Colonic mucosa (tissue), 4 donors: Measurements from ENCODE around the gene MYL7. TPM values are rescaled to one million over a fixed set of nuclear protein-coding genes. Genes with fewer than 3 reads are reported as not detected.
A peak's percentile ranks its signal among the peaks of the same experiment; 100 is the strongest.

ENCODE experiments used
- DNase-seq: peaks from one replicate; pipeline ENCODE4 v3.0.0-alpha.2; 2020
- H3K27ac ChIP-seq: fragments of 200-600 bp; one replicate; pipeline ENCODE4 v1.8.0; 2021
- H3K27me3 ChIP-seq: fragments of 200-600 bp; one replicate; pipeline ENCODE4 v1.8.0; 2021
- H3K36me3 ChIP-seq: fragments of 200-600 bp; one replicate; pipeline ENCODE4 v1.8.0; 2021
- H3K4me1 ChIP-seq: fragments of 200-600 bp; one replicate; pipeline ENCODE4 v1.8.0; 2021; ENCODE audit warnings: mild to moderate bottlenecking
- H3K4me3 ChIP-seq: fragments of 200-600 bp; one replicate; pipeline ENCODE4 v1.8.0; 2021
- H3K9ac ChIP-seq, 2 donors: one replicate each; pipeline ENCODE4 v1.7.0; 2013; ENCODE audit warnings: control low read depth in 2 of 2, low read depth in 2 of 2, low read length in 2 of 2
- H3K9me3 ChIP-seq: fragments of 200-600 bp; one replicate; pipeline ENCODE4 v1.8.0; 2021
- intact Hi-C: fragments of 100-400 bp; cut with DNase I; formaldehyde crosslinking; loops from one replicate; pipeline ENCODE4 v1.14.1; 2022
- total RNA-seq, 2 donors: library from RNA; stranded (reverse); fragmentation: NEBNext Ultra II Directional in 1 of 2; extraction: Animal tissue kit (Norgen Biotek cat#: 25700) in 1 of 2; gene quantifications; one replicate each; pipeline ENCODE4 v1.2.1, GENCODE V29; 2021
- TF ChIP-seq, protein P1 (sequence below): fragments of 200-600 bp; IDR thresholded peaks from one replicate; pipeline ENCODE4 v1.8.0; 2022; ENCODE audit warnings: antibody characterized with exemption, mild to moderate bottlenecking
- donor health status: healthy.
- donor health status: DM: no; HTN: no; CAD: no.
- donor health status: DM: no; HTN: no; CAD: no.

Gene MYL7
- total RNA-seq, 2 donors from 2014 or later: 2.2 TPM; not detected in 1

DNA sequence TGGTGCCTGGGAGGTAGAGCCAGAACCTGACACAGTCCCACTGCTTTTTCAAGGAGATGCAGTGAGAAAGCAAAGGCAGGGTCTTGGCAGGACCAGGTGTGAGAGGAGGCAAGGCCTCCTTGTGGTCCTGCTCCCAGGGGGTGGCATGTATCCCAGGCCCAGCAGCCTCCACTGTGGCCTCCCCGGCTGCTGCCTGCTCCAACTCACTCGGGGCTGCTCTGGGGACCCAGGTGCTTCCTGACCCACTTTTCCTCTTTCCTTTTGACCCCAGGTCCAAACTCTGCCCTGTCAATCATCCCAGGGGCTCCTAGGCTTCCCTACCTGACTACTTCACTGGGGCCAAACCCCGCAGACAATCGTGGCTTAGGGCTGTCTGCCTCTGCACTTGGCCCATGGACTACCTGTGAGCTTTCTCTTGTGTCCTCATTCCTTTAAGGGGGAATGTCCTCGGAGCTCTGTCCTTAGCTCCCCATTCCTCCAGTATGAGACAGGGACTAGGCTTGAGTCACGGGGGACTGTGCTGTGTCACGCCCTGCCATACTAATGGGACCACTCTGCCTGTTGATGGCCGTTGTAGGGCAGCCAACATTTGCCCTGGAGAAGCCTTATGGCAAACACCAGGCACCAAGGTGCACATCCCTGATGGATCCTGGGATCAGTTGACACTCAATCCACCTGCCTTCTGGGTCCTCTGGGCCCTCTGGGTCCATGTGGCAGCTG lies 38.1 kb downstream of the MYL7 start:
- peak overlapping the region; percentile 40 for H3K27ac ChIP-seq
- intact Hi-C loops: no loop called here
- peaks cover 11% of the 10 kb centered on the region for H3K27me3 ChIP-seq
- no peak for DNase-seq
- no peaks in the 10 kb centered on the region for H3K9me3 ChIP-seq
- TF ChIP-seq, protein P1, sequence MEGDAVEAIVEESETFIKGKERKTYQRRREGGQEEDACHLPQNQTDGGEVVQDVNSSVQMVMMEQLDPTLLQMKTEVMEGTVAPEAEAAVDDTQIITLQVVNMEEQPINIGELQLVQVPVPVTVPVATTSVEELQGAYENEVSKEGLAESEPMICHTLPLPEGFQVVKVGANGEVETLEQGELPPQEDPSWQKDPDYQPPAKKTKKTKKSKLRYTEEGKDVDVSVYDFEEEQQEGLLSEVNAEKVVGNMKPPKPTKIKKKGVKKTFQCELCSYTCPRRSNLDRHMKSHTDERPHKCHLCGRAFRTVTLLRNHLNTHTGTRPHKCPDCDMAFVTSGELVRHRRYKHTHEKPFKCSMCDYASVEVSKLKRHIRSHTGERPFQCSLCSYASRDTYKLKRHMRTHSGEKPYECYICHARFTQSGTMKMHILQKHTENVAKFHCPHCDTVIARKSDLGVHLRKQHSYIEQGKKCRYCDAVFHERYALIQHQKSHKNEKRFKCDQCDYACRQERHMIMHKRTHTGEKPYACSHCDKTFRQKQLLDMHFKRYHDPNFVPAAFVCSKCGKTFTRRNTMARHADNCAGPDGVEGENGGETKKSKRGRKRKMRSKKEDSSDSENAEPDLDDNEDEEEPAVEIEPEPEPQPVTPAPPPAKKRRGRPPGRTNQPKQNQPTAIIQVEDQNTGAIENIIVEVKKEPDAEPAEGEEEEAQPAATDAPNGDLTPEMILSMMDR: no peak
- H3K4me1 ChIP-seq: no peaks in the 10 kb centered on the region
- no peaks in the 10 kb centered on the region for H3K36me3 ChIP-seq
- no peak overlapping the region for H3K4me3 ChIP-seq
- peak overlapping the region in 1 of 2 donors; percentile 6 for H3K9ac ChIP-seq

DNA sequence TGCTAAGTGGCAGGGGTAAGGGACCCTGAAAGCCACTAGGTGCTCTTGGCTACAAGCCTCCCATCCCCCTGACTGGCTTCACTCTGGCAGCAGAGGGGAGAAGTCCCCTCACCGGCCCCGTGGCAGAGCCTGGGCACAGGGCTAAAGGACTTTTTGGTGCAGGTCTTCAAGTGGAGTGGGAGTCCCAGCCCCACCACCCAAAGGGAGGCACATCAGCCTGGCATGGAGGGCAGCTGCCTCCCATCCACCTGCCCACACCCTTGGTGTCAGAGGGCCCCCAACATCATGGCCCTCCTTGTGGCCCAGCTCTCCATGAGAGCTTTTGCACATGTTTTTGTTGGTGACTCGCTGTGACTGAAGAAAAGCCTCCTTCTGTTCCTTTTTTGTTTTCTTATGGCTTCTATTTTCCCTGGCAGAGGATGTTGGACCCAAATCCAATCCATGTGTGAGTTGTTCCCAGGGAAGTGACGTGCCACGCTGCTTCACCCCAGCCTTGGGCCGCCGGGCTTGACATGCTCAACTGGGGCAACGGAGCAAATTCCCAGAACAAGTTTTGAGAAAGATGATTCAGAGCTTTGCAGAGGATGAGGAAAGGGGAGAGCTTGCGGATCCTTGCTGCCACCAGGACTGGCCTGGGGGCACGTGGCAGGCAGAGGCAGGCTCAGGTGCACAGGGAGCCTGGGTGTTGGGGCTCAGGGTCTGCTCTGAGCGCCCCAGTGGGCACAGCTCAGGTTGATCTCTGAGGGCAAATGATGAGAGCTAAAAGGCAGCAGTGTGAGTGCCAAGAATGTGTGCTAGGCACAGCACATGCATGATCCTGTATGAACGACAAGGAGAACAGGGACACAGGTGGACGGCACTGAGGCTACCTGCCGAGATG lies 38.9 kb downstream of the MYL7 start:
- H3K36me3 ChIP-seq: no peaks in the 10 kb centered on the region
- TF ChIP-seq, protein P1: no peak
- no peak overlapping the region for H3K9ac ChIP-seq
- DNase-seq: no peak
- H3K27ac ChIP-seq: no peak overlapping the region
- H3K4me3 ChIP-seq: no peak overlapping the region
- peaks cover 11% of the 10 kb centered on the region for H3K27me3 ChIP-seq
- no peaks in the 10 kb centered on the region for H3K9me3 ChIP-seq
- intact Hi-C loops: no loop called here
- no peaks in the 10 kb centered on the region for H3K4me1 ChIP-seq

DNA sequence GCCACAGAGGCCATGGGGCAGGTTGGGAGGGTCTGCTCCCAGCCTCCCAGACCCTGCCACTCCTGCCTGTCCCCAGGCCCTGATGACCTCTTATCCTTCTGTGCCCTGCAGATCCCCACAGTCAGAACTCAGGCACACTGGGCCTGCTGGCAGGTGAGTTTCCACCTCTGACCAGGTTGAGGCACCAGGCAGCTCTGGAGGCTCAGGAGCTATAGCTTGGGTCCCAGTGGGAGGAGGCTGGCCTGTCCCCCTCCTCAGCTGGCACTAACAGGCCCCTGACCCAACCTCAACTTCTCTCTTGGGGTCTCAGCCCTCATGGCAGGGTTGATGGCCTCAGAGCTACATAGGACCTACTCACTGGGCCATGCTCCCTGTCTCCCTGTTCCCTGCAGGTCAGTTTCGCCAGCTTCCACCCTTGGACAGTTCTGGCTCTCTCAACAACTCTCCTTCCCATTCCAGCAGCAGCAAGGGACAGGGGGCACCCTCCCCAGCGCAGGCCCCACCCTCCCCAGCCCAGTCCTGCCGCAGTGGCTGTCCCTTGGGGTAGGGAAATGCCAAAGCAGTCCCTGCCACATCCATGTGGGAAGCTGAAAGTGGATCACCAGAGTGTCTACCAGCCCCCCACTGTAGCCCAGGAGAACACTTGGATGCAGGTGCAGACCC lies 39.7 kb downstream of the MYL7 start:
- Histone ChIP-seq H3K27me3 (peaks cover 11% of the 10 kb centered on the region), H3K9ac (peak overlapping the region in 1 of 2 donors; percentile 43), H3K27ac (peak overlapping the region; percentile 61), H3K4me1 (no peaks in the 10 kb centered on the region), H3K9me3 (no peaks in the 10 kb centered on the region), H3K36me3 (no peaks in the 10 kb centered on the region), H3K4me3 (no peak overlapping the region)
- DNase-seq: no peak
- TF ChIP-seq, protein P1: no peak
- intact Hi-C loops: no loop called here

DNA sequence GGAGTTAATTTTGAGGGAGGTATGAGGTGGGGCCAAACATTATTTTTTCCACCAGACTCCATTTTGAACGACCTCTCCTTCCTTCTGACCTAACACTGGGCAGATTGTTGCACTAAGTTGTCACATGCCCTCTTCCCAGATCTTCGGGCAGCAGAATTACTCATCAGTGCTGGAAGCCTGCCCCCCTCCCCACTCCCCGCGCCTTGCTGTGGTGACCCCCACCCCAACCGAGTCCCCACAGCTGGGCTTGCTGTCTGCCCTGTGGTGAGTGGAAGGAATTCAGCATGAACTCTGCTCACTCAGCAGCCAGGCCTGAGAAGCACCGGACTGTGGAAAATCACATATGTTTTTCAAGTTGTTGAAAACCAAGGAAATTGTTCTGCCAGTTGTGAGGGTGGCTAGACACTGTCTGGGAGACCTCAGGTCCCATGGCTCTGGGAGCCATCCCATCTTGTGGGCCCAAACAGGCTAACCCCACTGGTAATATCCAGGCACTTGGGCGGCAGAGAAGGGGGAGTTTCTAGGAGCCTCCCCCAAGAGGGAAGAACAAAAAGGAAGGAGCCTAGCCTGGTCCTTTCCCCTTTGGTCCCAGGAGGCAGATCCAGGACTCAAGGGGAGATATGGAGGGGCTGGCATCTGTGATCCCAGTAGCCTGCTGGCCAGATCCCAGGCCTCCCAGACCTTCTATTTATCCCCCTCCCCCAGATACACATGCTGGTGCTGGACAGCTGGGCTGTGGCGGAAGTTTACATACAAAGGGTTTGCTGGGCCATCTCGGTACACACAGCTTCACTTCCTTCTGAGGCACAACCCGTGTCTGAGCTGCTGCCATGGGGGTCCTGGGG lies 40.5 kb downstream of the MYL7 start:
- Histone ChIP-seq H3K36me3 (no peaks in the 10 kb centered on the region), H3K4me1 (no peaks in the 10 kb centered on the region), H3K9ac (peak overlapping the region in 1 of 2 donors; percentile 43), H3K9me3 (no peaks in the 10 kb centered on the region), H3K27me3 (peaks cover 11% of the 10 kb centered on the region), H3K27ac (peak overlapping the region; percentile 61), H3K4me3 (no peak overlapping the region)
- DNase-seq: no peak
- intact Hi-C loops: no loop called here
- TF ChIP-seq, protein P1: no peak
